Astrocyte of the hippocampus (primary cell): Measurements from ENCODE around the gene NCK2.

Source experiments
- DNase-seq: peaks from one replicate; pipeline ENCODE4 v3.0.0; 2011; ENCODE audit warnings: low read depth, low spot score

Gene NCK2

GRCh38 chr2:105845976-105846375 is 101.3 kb downstream of the NCK2 start:
- no peak for DNase-seq

DNA sequence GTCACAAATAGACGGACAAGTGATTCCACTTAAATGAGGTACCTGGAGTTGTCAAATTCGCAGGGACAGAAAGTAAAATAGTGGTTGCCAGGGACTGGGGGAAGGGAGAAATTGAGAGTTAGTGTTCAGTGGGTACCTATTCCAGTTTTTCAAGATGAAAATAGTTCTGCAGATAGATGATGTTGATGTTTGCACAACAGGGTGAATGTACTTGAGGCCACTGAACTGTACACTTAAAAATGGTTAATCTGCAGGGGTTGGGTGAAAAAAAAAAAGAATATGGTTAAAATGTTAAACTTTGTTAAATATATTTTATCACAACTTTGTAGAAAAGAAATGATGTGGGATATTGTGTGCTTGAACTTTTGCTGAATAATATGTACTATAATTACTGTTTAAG is 102.3 kb downstream of the NCK2 start:
- DNase-seq: no peak

GRCh38 chr2:105848367-105848766 is 103.7 kb downstream of the NCK2 start:
- no peak for DNase-seq

- no peak for DNase-seq
Observed at GRCh38 chr2:105849431-105850179, 104.9 kb downstream of the NCK2 start.

DNA sequence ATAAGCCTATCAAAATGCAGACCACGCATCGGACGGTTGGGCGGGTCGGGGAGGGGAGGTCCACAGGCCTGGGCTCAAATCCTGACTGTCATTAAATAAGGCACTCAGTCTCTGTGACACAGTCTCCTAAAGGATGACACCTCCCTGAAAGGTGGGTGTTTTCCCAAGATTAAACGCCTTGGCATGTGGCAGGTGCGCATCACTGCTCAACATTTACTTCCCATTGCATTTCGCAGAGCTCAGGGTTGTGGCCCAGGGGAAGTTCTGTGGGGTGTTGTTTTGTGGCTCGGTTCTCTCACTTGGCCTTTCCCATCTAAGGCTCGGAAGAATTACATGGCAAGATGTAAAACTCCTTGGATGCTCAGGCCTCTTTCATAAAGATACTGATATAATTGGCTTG is 107.4 kb downstream of the NCK2 start:
- no peak for DNase-seq

- DNase-seq: no peak
Observed at GRCh38 chr2:105853354-105854088, 108.8 kb downstream of the NCK2 start.

DNA sequence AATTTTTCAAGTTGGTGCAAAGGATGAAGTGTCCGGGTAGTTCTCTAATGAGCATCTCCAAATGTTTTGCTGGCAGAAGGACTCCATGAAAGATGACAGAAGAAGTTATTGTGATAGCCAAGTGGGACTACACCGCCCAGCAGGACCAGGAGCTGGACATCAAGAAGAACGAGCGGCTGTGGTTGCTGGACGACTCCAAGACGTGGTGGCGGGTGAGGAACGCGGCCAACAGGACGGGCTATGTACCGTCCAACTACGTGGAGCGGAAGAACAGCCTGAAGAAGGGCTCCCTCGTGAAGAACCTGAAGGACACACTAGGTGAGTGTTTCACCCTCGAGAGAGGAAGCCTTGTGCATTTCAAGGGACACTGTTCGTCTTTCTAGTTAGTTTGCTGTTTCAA is 110.3 kb downstream of the NCK2 start:
- DNase-seq: no peak

GRCh38 chr2:105856581-105856980 is 111.9 kb downstream of the NCK2 start:
- no peak for DNase-seq

DNA sequence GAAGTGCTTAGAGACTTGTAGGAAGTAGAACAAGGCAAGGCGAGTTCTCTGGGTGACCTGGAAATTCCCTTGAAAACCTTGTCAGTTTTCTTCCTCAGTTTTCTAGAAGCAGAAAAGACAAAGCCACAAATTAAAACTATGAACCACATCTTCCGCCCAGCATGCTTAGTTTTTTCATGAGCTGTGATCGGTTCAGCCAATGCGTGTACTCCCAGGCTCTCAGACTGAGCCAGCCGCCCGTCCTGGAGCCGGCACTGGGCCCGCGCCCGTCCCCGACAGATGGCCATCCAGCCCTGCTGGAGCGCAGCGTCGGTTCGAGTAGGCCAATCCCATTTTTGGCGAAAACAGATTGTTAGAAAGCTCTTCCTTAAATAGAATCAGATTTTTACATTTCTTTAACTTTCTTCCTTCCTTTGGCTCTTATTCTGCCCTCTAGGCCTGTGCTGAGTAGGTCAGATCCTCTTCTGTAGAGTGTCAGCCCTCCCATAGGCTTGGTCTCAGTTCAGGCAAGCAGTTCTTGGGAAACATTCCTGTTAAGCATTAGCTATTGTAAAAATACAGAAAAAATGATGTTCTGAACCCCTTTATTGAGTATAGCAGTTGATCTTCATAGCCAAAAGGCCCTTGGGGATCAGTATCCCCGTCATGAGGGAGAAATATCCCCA is 112.5 kb downstream of the NCK2 start:
- no peak for DNase-seq

DNA sequence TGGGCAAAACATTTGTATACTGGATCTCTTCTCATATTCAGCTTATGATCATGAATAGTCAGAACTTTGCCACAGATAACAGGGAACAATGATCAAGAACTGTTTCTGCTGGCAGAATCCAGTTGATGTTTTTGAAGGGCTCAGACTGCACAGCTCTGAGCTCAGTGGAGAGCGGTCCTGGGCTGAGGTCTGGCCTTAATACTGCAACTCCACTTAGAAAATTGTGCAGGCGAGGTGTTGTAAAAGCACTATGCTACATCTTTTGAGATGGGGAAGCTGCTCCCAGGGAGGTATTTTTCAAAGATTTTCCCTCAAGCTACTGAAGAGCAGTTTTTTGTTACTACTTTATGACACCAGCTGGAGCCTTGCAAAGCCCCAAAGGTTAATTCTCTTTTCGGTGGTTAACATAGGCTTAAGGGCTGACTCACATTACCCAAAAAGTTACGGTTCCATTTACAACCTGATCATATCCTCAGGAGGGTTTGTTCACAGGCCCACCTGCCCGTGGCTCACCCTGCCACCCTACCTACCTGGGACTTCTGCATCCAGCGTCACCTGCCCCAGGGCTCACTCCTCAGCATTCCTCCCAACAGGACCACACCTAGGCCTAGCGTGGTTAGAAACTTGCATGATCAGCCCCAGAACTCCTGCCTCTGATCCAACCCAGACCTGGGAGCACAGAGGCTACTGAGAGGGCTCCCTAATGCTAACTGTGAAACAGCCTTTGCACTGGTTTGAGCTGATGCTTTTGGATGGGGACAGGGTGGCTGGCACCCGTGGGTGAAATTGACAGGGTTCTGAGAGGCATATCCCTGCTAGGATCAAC is 114.4 kb downstream of the NCK2 start:
- DNase-seq: no peak

- DNase-seq: no peak
Observed at GRCh38 chr2:105859694-105859951, 114.9 kb downstream of the NCK2 start.

GRCh38 chr2:105860567-105860966 is 115.9 kb downstream of the NCK2 start:
- DNase-seq: no peak

DNA sequence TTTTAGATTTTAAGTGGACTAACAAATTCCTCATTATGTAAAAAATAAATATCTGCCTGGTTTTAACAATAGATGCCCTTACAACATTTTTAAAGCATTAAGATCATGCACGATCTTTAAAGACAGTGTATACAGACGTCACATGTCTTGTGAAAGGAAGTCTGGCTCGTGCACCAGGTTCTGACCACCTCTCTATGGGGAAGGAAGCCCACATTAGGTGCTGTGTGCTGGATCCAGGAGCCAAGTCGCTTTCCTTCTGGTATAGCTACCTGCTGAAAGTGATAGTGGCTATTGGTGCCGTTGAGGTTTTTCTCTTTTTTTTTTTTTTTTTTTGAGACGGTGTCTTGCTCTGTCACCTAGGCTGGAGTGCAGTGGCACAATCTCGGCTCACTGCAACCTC is 116.5 kb downstream of the NCK2 start:
- DNase-seq: no peak

- DNase-seq: no peak
Observed at GRCh38 chr2:105862843-105863242, 118.1 kb downstream of the NCK2 start.

- DNase-seq: no peak
Observed at GRCh38 chr2:105864262-105864661, 119.5 kb downstream of the NCK2 start.

DNA sequence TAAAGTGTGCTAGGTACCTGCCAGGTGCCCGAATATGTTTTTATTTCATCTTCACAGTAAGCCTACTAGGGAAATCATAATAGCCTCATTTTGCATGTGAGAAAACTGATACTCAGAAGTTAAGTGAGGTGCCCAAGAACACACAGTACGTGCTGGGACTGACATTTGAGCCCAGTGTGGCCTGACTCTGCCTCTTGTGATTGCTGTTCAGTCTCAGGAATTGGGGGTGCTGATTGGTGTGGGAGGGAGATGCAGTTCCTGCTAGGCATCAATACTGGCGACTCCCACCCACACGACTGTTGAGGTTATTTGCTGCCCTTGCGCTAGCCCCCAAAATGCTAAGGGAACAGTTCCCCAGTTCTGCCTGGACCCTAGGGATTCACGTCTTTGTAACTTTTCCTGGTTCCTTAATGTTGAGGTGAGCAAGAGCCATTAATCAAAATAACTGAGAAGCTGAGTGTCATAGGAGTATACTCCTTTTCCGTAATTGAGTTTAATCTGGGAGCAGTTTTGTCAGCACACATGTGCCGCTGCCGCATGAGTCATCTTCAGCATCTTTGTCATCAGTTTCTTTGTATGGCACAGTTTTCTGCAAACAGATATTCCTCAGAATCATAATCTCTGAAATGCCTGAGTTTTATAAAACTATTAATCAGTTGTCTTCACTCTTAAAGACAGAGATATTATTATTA is 120.7 kb downstream of the NCK2 start:
- no peak for DNase-seq

GRCh38 chr2:105866216-105867185 is 121.8 kb downstream of the NCK2 start:
- DNase-seq: peak; percentile 65

DNA sequence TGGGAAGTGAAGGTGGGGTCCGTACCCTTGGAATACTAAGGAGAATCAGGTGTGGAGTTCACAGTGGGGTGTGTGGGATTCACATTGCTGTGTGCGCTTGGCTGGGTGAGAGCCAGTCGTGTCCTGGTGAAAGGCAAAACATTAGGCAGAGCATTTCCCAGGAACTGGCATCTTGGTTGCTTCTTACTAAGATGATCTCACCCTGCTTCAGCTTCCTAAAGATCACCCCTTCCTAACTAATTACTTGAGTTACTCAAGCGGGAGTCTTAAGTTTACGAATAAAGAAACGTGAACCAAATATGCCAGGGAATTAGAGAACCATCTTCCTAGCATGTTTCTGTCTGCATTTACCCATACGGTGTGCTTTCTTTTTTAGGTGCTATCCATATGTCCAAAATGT is 122.9 kb downstream of the NCK2 start:
- peak; percentile 34 for DNase-seq

GRCh38 chr2:105868060-105868459 is 123.3 kb downstream of the NCK2 start:
- DNase-seq: no peak

- DNase-seq: no peak
Observed at GRCh38 chr2:105869341-105869740, 124.6 kb downstream of the NCK2 start.
